ENCODE data around the gene PTPRJ.

- TF ChIP-seq POLR2AphosphoS5 (IDR thresholded peaks at IDR 0.05; ENCODE audit: low read depth, low read length), result no peak
- no peak for TF ChIP-seq POLR2A (IDR thresholded peaks at IDR 0.05; ENCODE audit: low read depth, low read length)
Measured at GRCh38 chr11:48099916-48100446, 119.6 kb downstream of the PTPRJ start.

Data from GM12892 (cell line).